AG04450 (cell line): ENCODE measurements around the gene TBC1D26. TPM values are rescaled to one million over a fixed set of nuclear protein-coding genes. Genes with fewer than 3 reads are reported as not detected.
A peak's percentile ranks its signal among the peaks of the same experiment; 100 is the strongest.
"Not testable (repeated sequence)": the region's sequence is repeated elsewhere in the genome, so short reads cannot be mapped to it uniquely, and the experiment has no call there.

Experiments
- CTCF ChIA-PET: fragments of 300-600, 350-600 bp; formaldehyde crosslinking; extraction: SDS; loops from one replicate; lab custom pipeline; 2022; ENCODE audit warnings: antibody characterized with exemption, inconsistent platforms; lab: Charles Lee
- POLR2A ChIA-PET: fragments of 350-600 bp; formaldehyde crosslinking; extraction: SDS; loops from one replicate; lab custom pipeline; 2021; ENCODE audit warnings: antibody characterized with exemption, inconsistent platforms; lab: Yijun Ruan, JAX
- DNase-seq: peaks from one replicate; pipeline ENCODE4 v3.0.0-alpha.2; 2011; ENCODE audit warnings: low read depth, low spot score
- H3K27ac ChIP-seq: one replicate; pipeline ENCODE4 v1.5.1; 2012; ENCODE audit warnings: low read depth, low read length, control low read depth
- H3K27me3 ChIP-seq: one replicate; pipeline ENCODE4 v1.6.0; 2012; ENCODE audit warnings: low read length; ENCODE audit not compliant: control insufficient read depth, insufficient read depth
- H3K4me3 ChIP-seq: 2 replicates; pipeline ENCODE4 v1.5.1; 2011; ENCODE audit warnings: mild to moderate bottlenecking, low read depth, low read length, control low read depth
- H3K9me3 ChIP-seq: 2 replicates; pipeline ENCODE4 v1.5.1; 2012; ENCODE audit warnings: low read length; ENCODE audit not compliant: control insufficient read depth, insufficient read depth
- polyA minus RNA-seq: library from RNA; depleted of rRNA, polyadenylated mRNA; stranded (reverse); fragments of >200 nt; gene quantifications from 2 replicates; pipeline ENCODE4 v1.2.3, GENCODE V29; 2011; rRNA and poly(A)+ RNA removed
- polyA plus RNA-seq: library from polyadenylated mRNA; depleted of rRNA; stranded (reverse); fragments of >200 nt; gene quantifications from 2 replicates; pipeline ENCODE4 v1.2.3, GENCODE V29; 2011; rRNA removed

Gene TBC1D26
- polyA plus RNA-seq (0.26 TPM in 1 of 2 replicates, not detected in the other), polyA minus RNA-seq (not detected in 2 replicates)

- H3K4me3 ChIP-seq, POLR2A ChIA-PET, H3K27ac ChIP-seq, CTCF ChIA-PET, H3K27me3 ChIP-seq, DNase-seq: not testable (repeated sequence)
- H3K9me3 ChIP-seq = peaks cover 11% of the 10 kb centered on the region; the same call in 1 of the 2 replicates
Observed at GRCh38 chr17:15731900-15732299, at the start of gene TBC1D26. TSS of gene TBC1D26 (plus strand) at chr17:15732283. CDS start at chr17:15735349, 3,066 bp downstream.

DNA sequence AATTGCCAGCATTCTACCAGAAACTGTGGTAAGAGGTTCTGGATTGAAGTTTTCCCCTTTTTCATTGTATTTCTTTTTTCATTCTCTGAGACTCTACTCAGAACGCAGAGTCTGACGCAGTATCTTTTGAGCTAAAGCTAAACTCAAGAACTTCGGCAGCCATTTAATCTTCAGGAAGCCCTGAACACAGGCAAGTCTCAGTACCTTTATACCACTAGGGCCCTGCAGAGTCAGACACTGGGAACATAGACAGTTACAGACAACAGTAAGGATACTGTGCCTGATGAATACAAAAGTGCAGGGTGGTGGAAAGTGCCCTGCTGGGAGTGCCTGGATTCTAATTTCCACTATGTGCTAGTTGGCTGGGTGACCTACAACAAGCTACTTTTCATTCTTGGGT lies 48.9 kb upstream of the TBC1D26 start:
- H3K4me3 ChIP-seq, CTCF ChIA-PET, POLR2A ChIA-PET, DNase-seq, H3K9me3 ChIP-seq, H3K27ac ChIP-seq, H3K27me3 ChIP-seq: not testable (repeated sequence)

DNA sequence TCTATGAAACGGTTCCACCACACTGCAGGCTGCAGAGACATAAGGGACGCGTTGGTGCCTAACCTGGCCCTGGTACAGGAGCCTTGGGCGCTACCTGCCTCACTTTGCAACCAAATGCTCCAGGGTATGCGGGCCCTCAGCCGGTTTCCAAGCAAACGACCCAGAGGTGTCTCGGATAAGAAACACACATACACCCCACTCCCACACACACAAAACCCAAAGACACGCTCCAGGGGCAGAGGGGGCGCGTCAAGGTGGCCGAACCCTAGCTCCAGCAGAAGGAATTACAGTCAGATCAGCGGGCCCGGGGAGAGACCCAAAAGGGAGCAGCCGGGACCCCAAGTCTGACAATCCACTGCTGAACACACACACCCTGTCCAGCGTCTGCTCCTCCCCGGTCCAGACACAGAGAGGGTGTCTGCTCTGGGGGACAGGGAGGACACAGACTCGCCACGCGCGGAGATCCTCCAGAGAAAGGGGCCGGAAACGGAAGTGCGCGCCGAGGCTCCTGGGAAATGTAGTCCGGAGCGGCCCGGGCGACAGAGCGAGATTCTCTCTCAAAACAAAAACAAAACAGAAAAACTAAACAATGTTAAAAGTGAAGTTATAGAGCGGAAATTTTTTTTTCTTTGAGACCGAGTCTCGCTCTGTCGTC lies 48.1 kb upstream of the TBC1D26 start, which contains the start of gene TRIM16:
Gene TRIM16, minus strand, starts transcription at position 488 of the 655 bp plus-strand sequence. CDS start 32,702 bp downstream, outside the sequence.
- H3K9me3 ChIP-seq, POLR2A ChIA-PET, H3K27me3 ChIP-seq, H3K27ac ChIP-seq, CTCF ChIA-PET, DNase-seq: not testable (repeated sequence)
- peak within 1 kb of the TSS; percentile 68 for H3K4me3 ChIP-seq

GRCh38 chr17:15687494-15687893 lies 44.6 kb upstream of the TBC1D26 start:
- H3K4me3 ChIP-seq, CTCF ChIA-PET, DNase-seq, POLR2A ChIA-PET, H3K27ac ChIP-seq, H3K9me3 ChIP-seq, H3K27me3 ChIP-seq: not testable (repeated sequence)

- POLR2A ChIA-PET = interaction anchor here (0.6 kb wide), 1 partner anchor 47 kb away, joined by 5 read pairs; no protein-coding TSS in a partner anchor
- DNase-seq, CTCF ChIA-PET, H3K9me3 ChIP-seq, H3K27ac ChIP-seq, H3K27me3 ChIP-seq: not testable (repeated sequence)
- H3K4me3 ChIP-seq = peak overlapping the region; percentile 58
Observed at GRCh38 chr17:15698967-15699366, 33.1 kb upstream of the TBC1D26 start.

DNA sequence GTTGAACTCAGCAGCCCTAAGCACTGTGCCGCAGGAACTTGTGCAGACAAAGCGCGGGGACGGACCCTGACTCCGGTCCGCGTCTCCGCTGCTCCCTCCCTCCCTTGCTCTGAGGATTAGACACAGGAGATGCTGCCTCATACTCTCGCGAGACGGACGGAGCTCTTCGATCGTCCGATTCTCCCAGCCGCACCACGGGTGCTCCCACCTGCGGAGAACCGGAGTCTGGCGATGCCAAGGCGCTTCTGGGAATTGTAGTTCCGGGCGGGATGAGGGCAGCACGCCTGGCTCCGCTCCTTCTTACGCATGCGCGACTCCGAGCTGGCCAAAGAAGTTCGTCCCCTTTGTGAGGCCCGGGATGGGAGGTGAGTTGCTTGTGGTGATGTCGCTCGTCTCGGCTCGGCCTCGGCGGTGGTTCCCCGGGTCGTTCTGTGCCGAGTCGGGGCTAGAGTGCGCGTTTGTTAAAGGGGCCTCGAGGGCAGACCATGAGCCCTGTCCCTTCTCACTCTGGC lies 32.6 kb upstream of the TBC1D26 start, which contains the start of gene ZNF286A:
Gene ZNF286A, plus strand, starts transcription at position 340 of the 512 bp plus-strand sequence. CDS start 578 bp downstream, outside the sequence.
- CTCF ChIA-PET, H3K27me3 ChIP-seq, H3K9me3 ChIP-seq: not testable (repeated sequence)
- H3K27ac ChIP-seq = peak within 1 kb of the TSS; percentile 21
- POLR2A ChIA-PET = interaction anchor here (0.6 kb wide), 1 partner anchor 48 kb away, joined by 5 read pairs; no protein-coding TSS in a partner anchor
- H3K4me3 ChIP-seq = peak within 1 kb of the TSS; percentile 59
- peak; percentile 98 for DNase-seq

GRCh38 chr17:15699937-15700336 lies 32.1 kb upstream of the TBC1D26 start:
- CTCF ChIA-PET, H3K27ac ChIP-seq, DNase-seq, H3K27me3 ChIP-seq, POLR2A ChIA-PET: not testable (repeated sequence)
- Histone ChIP-seq H3K4me3 (peak overlapping the region; percentile 59), H3K9me3 (peaks cover 13% of the 10 kb centered on the region)

DNA sequence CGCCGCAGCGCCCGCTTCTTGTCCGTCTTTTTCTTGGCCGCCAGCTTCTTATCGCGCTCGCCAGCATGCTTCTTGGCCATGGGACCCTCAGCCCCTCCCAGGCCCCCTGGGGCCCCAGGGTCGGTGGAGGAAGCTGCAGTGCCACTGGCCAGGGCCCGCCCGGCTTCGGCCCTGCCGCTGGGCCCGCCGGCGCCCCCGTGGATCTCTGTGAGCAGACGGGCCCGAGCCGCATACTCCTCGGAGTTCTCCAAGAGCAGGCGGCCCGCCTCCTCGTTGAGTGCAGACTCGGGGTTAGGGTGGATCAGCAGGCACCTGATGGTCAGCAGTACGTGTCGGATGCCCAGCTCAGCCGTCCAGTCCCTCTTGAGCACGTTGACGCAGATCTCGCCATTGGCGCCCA lies 27.8 kb upstream of the TBC1D26 start:
- DNase-seq, POLR2A ChIA-PET, H3K27ac ChIP-seq: not testable (repeated sequence)

GRCh38 chr17:15704813-15705212 lies 27.3 kb upstream of the TBC1D26 start:
- H3K27me3 ChIP-seq, H3K4me3 ChIP-seq, POLR2A ChIA-PET, H3K27ac ChIP-seq, CTCF ChIA-PET, DNase-seq: not testable (repeated sequence)
- peaks cover 36% of the 10 kb centered on the region for H3K9me3 ChIP-seq

More for the DNA sequence above, 27.8 kb upstream of the TBC1D26 start:
- H3K27me3 ChIP-seq, H3K4me3 ChIP-seq, CTCF ChIA-PET: not testable (repeated sequence)
- H3K9me3 ChIP-seq = peaks cover 36% of the 10 kb centered on the region

DNA sequence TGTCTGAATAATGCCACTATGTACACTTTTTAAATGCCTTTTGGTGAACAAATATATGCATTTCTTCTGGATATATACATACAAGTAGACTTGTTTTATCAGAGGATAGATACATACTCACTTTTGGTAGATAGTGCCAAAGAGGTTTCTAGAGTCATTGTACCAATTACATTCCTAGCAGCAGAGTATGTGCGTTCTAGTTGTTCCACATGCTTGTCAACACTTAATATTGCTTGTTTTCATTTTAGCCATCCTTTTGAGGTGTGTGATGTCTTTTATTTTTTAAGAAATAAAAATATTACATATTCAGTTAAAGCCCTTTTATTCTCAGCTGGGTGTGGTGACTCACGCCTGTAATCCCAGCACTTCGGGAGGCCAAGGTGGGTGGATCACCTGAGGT lies 23.2 kb upstream of the TBC1D26 start:
- CTCF ChIA-PET, H3K4me3 ChIP-seq, POLR2A ChIA-PET, H3K27ac ChIP-seq, H3K27me3 ChIP-seq, DNase-seq: not testable (repeated sequence)
- peaks cover 41% of the 10 kb centered on the region for H3K9me3 ChIP-seq

DNA sequence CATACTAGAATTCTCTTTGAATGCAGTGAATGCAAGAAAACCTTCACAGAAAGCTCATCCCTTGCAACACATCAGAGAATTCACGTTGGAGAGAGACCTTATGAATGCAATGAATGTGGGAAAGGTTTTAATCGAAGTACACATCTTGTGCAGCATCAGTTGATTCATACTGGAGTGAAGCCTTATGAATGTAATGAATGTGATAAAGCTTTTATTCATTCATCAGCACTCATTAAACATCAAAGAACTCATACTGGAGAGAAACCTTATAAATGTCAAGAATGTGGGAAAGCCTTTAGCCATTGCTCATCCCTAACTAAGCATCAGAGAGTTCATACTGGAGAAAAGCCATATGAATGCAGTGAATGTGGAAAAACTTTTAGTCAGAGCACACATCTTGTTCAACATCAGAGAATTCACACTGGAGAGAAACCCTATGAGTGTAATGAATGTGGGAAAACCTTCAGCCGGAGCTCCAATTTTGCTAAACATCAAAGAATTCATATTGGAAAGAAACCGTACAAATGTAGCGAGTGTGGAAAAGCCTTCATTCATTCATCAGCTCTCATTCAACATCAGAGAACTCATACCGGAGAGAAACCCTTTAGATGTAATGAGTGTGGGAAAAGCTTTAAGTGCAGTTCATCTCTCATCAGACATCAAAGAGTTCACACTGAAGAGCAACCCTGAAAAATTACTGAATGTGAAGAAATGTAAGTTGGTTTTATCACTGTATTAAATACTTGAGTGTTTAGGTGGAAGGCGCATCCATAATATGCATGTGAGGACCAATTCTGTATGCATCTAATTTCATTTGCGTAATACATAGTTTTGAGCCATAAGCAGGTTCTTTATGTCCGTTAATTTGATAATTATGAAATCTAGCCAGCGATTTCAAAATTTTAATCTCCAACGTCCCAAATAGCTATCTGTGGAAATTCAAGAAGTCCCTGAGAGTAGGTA lies 15.2 kb upstream of the TBC1D26 start:
- H3K9me3 ChIP-seq, CTCF ChIA-PET, H3K4me3 ChIP-seq, DNase-seq, POLR2A ChIA-PET, H3K27ac ChIP-seq, H3K27me3 ChIP-seq: not testable (repeated sequence)
